SK-N-SH (cell line): Measurements from ENCODE around the gene PLEKHG2. TPM values are rescaled to one million over a fixed set of nuclear protein-coding genes. Genes with fewer than 3 reads are reported as not detected.

Experiments
- CTCF ChIA-PET: fragments of 300-600, 350-600 bp; formaldehyde crosslinking; extraction: SDS; loops from one replicate; lab custom pipeline; 2021; lab: Yijun Ruan, JAX
- POLR2A ChIA-PET: fragments of 350-600 bp; sonication (Branson Sonifier 250); formaldehyde crosslinking; extraction: SDS; loops from one replicate; lab custom pipeline; 2020; ENCODE audit warnings: antibody characterized with exemption, inconsistent platforms; lab: Yijun Ruan, JAX
- DNase-seq: peaks from one replicate; pipeline ENCODE4 v3.0.0; 2012
- H2AFZ ChIP-seq: fragments of 200-600 bp; sonication (generic); 2 replicates; pipeline ENCODE4 v1.8.1; 2016; ENCODE audit warnings: antibody characterized with exemption, mild to moderate bottlenecking, low read depth
- H3F3A ChIP-seq: fragments of 200-600 bp; sonication (generic); replicated peaks from 2 replicates; pipeline ENCODE3; 2016; ENCODE audit warnings: antibody characterized with exemption, mild to moderate bottlenecking; ENCODE audit not compliant: insufficient read depth
- H3K27ac ChIP-seq, 2 experiments: fragments of 200-500 bp in 1 of 2; fragments of 200-600 bp in 1 of 2; sonication (Bioruptor generic) in 1 of 2; sonication (generic), shearing (Covaris generic) in 1 of 2; 2 replicates each; pipeline versions ENCODE4 v1.5.1 to v1.6.1; 2014 to 2016; ENCODE audit warnings: low read depth in 2 of 2, inconsistent platforms in 1 of 2, low read length in 1 of 2, mild to moderate bottlenecking in 1 of 2, mixed read lengths in 1 of 2
- H3K27me3 ChIP-seq: fragments of 200-600 bp; sonication (generic), shearing (Covaris generic); 2 replicates; pipeline ENCODE4 v1.6.1; 2016; ENCODE audit warnings: mixed run types; ENCODE audit not compliant: insufficient read depth
- H3K36me3 ChIP-seq, 2 experiments: fragments of 200-500 bp in 1 of 2; fragments of 200-600 bp in 1 of 2; sonication (Bioruptor generic) in 1 of 2; sonication (generic) in 1 of 2; replicated peaks in 1 of 2; 2 replicates each; pipeline versions ENCODE3 to v1.5.1; 2014 to 2016; ENCODE audit warnings: low read length in 1 of 2, mild to moderate bottlenecking in 1 of 2; ENCODE audit not compliant: insufficient read depth in 2 of 2, control insufficient read depth in 1 of 2
- H3K4me1 ChIP-seq, 2 experiments: fragments of 200-500 bp in 1 of 2; fragments of 200-600 bp in 1 of 2; sonication (Bioruptor generic) in 1 of 2; sonication (generic), shearing (Covaris generic) in 1 of 2; 2 replicates each; pipeline versions ENCODE4 v1.5.1 to v1.6.1; 2014 to 2016; ENCODE audit warnings: low read depth in 1 of 2, low read length in 1 of 2, mixed run types in 1 of 2; ENCODE audit not compliant: insufficient read depth in 2 of 2, control insufficient read depth in 1 of 2
- H3K4me2 ChIP-seq: fragments of 200-600 bp; sonication (generic), shearing (Covaris generic); 2 replicates; pipeline ENCODE4 v1.6.1; 2017; ENCODE audit warnings: mixed run types
- H3K4me3 ChIP-seq, 2 experiments: fragments of 200-500 bp in 1 of 2; fragments of 200-600 bp in 1 of 2; sonication (Bioruptor generic) in 1 of 2; sonication (generic), shearing (Covaris generic) in 1 of 2; 2 replicates each; pipeline versions ENCODE4 v1.5.1 to v1.8.1; 2014 to 2016; ENCODE audit warnings: low read depth in 2 of 2, inconsistent platforms in 1 of 2, low read length in 1 of 2, mild to moderate bottlenecking in 1 of 2, mixed read lengths in 1 of 2, moderate library complexity in 1 of 2
- H3K79me2 ChIP-seq: fragments of 200-600 bp; sonication (generic); 2 replicates; pipeline ENCODE4 v1.8.1; 2017; ENCODE audit warnings: mild to moderate bottlenecking; ENCODE audit not compliant: insufficient read depth
- H3K9ac ChIP-seq: fragments of 200-600 bp; sonication (generic); 2 replicates; pipeline ENCODE4 v1.6.1; 2017; ENCODE audit warnings: mixed run types
- H3K9me2 ChIP-seq: fragments of 200-600 bp; sonication (generic); 2 replicates; pipeline ENCODE4 v1.6.1; 2017; ENCODE audit warnings: mixed run types
- H3K9me3 ChIP-seq: fragments of 200-600 bp; sonication (generic); 2 replicates; pipeline ENCODE4 v1.6.1; 2017; ENCODE audit warnings: mixed run types, mild to moderate bottlenecking, moderate library complexity
- H4K20me1 ChIP-seq: fragments of 200-600 bp; sonication (generic); 2 replicates; pipeline ENCODE4 v1.6.1; 2017; ENCODE audit warnings: mild to moderate bottlenecking, mixed run types; ENCODE audit not compliant: insufficient read depth
- FOSL2 ChIP-seq: IDR thresholded peaks from 2 replicates; pipeline ENCODE4 v1.4.0; 2012; ENCODE audit warnings: low read depth, mild to moderate bottlenecking, moderate library complexity, borderline replicate concordance
- GABPA ChIP-seq: IDR thresholded peaks from 2 replicates; pipeline ENCODE4 v1.4.0; 2012; ENCODE audit warnings: low read depth, mild to moderate bottlenecking
- JUND ChIP-seq: IDR thresholded peaks from 2 replicates; pipeline ENCODE4 v1.4.0; 2012
- MXI1 ChIP-seq: IDR thresholded peaks from 2 replicates; pipeline ENCODE4 v1.6.1; 2012; ENCODE audit warnings: mild to moderate bottlenecking, low read depth, low read length, improper control_type of control experiment
- NFIC ChIP-seq: IDR thresholded peaks from 2 replicates; pipeline ENCODE4 v1.4.0; 2012; ENCODE audit warnings: borderline replicate concordance
- POLR2AphosphoS5 ChIP-seq: IDR thresholded peaks from 2 replicates; pipeline ENCODE4 v1.6.1; 2012; ENCODE audit warnings: low read depth, low read length
- RAD21 ChIP-seq: IDR thresholded peaks from 2 replicates; pipeline ENCODE4 v1.6.1; 2012; ENCODE audit warnings: mild to moderate bottlenecking, low read length
- SIN3A ChIP-seq: IDR thresholded peaks from 2 replicates; pipeline ENCODE4 v1.6.1; 2012; ENCODE audit warnings: low read depth, mild to moderate bottlenecking, low read length, moderate library complexity, borderline replicate concordance
- TAF1 ChIP-seq: IDR thresholded peaks from 2 replicates; pipeline ENCODE4 v1.6.1; 2012; ENCODE audit warnings: low read depth, mild to moderate bottlenecking, low read length, moderate library complexity, borderline replicate concordance
- WGBS: methylation state at CpG from one replicate; pipeline ENCODE4 v1.1.6; 2017; ENCODE audit warnings: low lambda C conversion rate; 5-methylcytosine and 5-hydroxymethylcytosine counted together
- polyA plus RNA-seq, 3 experiments: library from polyadenylated mRNA; depleted of rRNA; stranded (reverse); fragments of >200 nt; gene quantifications; 2 replicates each; pipeline ENCODE4 v1.2.3, GENCODE V29; 2012
- TF ChIP-seq, protein P1 (sequence below): IDR thresholded peaks from 2 replicates; pipeline ENCODE4 v1.4.0; 2012; ENCODE audit warnings: low read depth
- TF ChIP-seq, protein P2 (sequence below): IDR thresholded peaks from 2 replicates; pipeline ENCODE4; 2012

Gene PLEKHG2
- polyA plus RNA-seq, 1 of the 3 experiments (the other 2 are of a cell fraction) = 13.6 TPM

DNA sequence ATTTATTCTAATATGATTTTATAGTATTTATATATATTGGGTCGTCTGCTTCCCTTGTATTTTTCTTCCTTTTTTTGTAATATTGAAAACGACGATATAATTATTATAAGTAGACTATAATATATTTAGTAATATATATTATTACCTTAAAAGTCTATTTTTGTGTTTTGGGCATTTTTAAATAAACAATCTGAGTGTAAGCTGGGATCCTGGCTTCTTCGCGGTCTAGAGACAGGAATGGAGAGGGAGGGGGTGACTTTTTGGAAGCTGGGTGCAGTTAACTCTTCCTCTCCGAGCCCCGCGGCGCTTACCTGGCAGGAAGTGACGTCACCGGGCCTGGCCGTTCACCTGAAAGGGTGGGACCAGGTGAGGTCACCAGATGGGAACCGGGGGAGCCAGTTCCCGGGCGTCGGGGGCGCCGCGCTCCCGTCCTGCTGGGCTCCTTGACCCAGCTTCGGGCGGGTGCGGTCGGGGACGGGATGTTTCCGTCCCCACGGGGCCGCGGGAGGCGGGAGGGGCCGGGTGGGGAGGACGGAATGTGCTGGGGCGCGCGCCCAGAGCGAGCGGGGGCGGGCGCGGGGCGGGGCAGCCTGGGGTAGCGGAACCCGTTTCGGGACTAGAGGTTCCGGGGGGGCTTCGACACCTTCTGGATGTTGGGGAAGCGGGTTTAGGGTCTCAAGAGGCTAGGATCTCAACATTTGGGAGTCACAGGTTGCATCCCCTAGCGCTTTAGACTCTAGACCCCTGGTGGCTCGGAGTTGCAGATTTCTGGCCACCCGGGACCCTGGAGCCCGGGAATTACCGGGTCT lies 3.1 kb upstream of the PLEKHG2 start:
- peaks cover 41% of the 10 kb centered on the region for H3F3A ChIP-seq
- peaks cover 20% of the 10 kb centered on the region for H4K20me1 ChIP-seq
- no peaks in the 10 kb centered on the region for H3K27me3 ChIP-seq
- WGBS = 9% methylated on average over 38 of the region's 52 CpGs
- no peak; the same call in 1 of the 2 replicates for TF ChIP-seq TAF1
- TF ChIP-seq POLR2AphosphoS5 = peak; percentile 34; the same call in 1 of the 2 replicates
- TF ChIP-seq, protein P1, sequence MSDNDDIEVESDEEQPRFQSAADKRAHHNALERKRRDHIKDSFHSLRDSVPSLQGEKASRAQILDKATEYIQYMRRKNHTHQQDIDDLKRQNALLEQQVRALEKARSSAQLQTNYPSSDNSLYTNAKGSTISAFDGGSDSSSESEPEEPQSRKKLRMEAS = no peak
- peak; percentile 6; the same call in 1 of the 2 replicates for TF ChIP-seq JUND
- TF ChIP-seq RAD21 = no peak
- TF ChIP-seq NFIC = no peak
- peak; percentile 39; the same call in 1 of the 2 replicates for TF ChIP-seq GABPA
- TF ChIP-seq, protein P2, sequence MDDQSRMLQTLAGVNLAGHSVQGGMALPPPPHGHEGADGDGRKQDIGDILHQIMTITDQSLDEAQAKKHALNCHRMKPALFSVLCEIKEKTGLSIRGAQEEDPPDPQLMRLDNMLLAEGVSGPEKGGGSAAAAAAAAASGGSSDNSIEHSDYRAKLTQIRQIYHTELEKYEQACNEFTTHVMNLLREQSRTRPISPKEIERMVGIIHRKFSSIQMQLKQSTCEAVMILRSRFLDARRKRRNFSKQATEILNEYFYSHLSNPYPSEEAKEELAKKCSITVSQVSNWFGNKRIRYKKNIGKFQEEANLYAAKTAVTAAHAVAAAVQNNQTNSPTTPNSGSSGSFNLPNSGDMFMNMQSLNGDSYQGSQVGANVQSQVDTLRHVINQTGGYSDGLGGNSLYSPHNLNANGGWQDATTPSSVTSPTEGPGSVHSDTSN = 0 out of 2 replicates have a peak, but pooled peaks have one; percentile 11
- TF ChIP-seq FOSL2 = no peak
- H3K27ac ChIP-seq = peak overlapping the region; percentile 86 to 91
- DNase-seq = peak; percentile 75
- no peak overlapping the region for H2AFZ ChIP-seq
- no peaks in the 10 kb centered on the region for H3K9me3 ChIP-seq
- peaks cover 46% of the 10 kb centered on the region for H3K79me2 ChIP-seq
- H3K9ac ChIP-seq = peak overlapping the region; percentile 68
- CTCF ChIA-PET = interaction anchor here (0.7 to 3.9 kb wide), 2 partner anchors 12 to 287 kb away, joined by 3 to 52 read pairs; no protein-coding TSS in a partner anchor
- H3K4me2 ChIP-seq = peak overlapping the region; percentile 92
- H3K4me3 ChIP-seq = peak overlapping the region; percentile 82 to 98
- peaks cover 0 to 7% of the 10 kb centered on the region in 2 experiments for H3K36me3 ChIP-seq
- H3K4me1 ChIP-seq = peaks cover 23 to 32% of the 10 kb centered on the region in 2 experiments; a peak in 3 of 4 replicates
- no peaks in the 10 kb centered on the region for H3K9me2 ChIP-seq
- POLR2A ChIA-PET = no interaction called here

- no peak overlapping the region for H2AFZ ChIP-seq
- peaks cover 0 to 7% of the 10 kb centered on the region in 2 experiments for H3K36me3 ChIP-seq
- no peaks in the 10 kb centered on the region for H3K9me3 ChIP-seq
- H3K27ac ChIP-seq = peak overlapping the region; percentile 86 to 91
- TF ChIP-seq SIN3A = 0 out of 2 replicates have a peak, but pooled peaks have one; percentile 23
- no peak for TF ChIP-seq MXI1
- peak overlapping the region; percentile 64 to 82 for H3K4me3 ChIP-seq
- CTCF ChIA-PET = no interaction called here
- H3K9ac ChIP-seq = peak overlapping the region; percentile 68
- peaks cover 40% of the 10 kb centered on the region for H3F3A ChIP-seq
- H3K9me2 ChIP-seq = no peaks in the 10 kb centered on the region
- H4K20me1 ChIP-seq = peaks cover 29% of the 10 kb centered on the region
- peaks cover 54% of the 10 kb centered on the region for H3K79me2 ChIP-seq
- peak; percentile 73 for DNase-seq
- POLR2A ChIA-PET = no interaction called here
- WGBS = 14% methylated on average over 21 of the region's 35 CpGs
- H3K4me1 ChIP-seq = peaks cover 29 to 40% of the 10 kb centered on the region in 2 experiments; a peak in 3 of 4 replicates
- peak overlapping the region; percentile 92 for H3K4me2 ChIP-seq
- H3K27me3 ChIP-seq = no peaks in the 10 kb centered on the region
Observed at GRCh38 chr19:39410017-39410830, 2.2 kb upstream of the PLEKHG2 start.
